SH-SY5Y (cell line): Measurements from ENCODE around the gene PARD6A.

Source experiments
- GATA2 ChIP-seq: IDR thresholded peaks from 2 replicates; pipeline ENCODE4 v1.6.1; 2011; ENCODE audit warnings: mild to moderate bottlenecking, low read depth, low read length
- GATA3 ChIP-seq: IDR thresholded peaks from 2 replicates; pipeline ENCODE4 v1.6.1; 2011; ENCODE audit warnings: low read depth, mild to moderate bottlenecking, low read length, moderate library complexity

DNA sequence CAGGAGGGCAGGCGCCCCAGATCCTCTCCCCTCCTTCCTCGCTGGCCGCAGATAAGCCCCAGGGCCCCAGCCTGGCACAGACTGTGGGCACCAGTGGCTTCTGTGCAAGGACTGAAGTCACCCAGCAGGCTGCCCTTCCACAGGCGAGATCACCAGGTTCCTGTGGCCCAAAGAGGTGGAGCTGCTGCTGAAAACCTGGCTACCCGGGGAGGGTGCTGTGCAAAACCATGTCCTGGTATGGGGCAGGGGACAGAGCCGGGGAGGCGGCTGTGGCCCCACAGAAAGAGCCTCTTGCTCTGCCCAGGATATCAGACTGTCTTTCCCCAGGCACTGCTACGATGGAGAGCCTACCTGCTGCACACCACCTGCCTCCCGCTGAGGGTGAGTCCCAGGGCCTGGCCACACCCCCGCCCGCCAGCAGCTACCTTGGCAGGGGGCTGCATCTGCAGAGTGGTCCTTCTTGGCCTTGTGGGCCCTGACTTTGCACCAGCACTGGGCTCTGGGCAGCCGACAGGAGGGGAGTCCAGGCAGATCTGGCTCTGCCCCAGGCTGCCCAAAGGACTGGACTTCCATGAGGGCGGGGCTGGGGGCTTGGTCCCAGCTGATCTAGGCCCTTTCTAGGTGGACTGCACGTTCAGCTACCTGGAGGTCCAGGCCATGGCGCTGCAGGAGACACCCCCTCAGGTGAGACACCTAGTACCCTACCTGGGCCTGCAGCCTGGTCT lies 15.2 kb upstream of the PARD6A start:
- no peak for TF ChIP-seq GATA3
- TF ChIP-seq GATA2: no peak
